Esophagus (tissue), 2 donors: ENCODE measurements around the gene ATN1. TPM values are rescaled to one million over a fixed set of nuclear protein-coding genes. Genes with fewer than 3 reads are reported as not detected.

ENCODE experiments used
- H3K27ac ChIP-seq, 2 donors: one replicate each; pipeline ENCODE4 v1.5.1; 2013; ENCODE audit warnings: low read depth in 2 of 2, mild to moderate bottlenecking in 2 of 2, inconsistent platforms in 1 of 2, low read length in 1 of 2, moderate library complexity in 1 of 2
- H3K27me3 ChIP-seq, 2 donors: one replicate each; pipeline ENCODE4 v1.6.1; 2013; ENCODE audit warnings: low read length in 2 of 2, control low read depth in 1 of 2, mild to moderate bottlenecking in 1 of 2; ENCODE audit not compliant: insufficient read depth in 2 of 2, control insufficient read depth in 1 of 2
- H3K36me3 ChIP-seq, 2 donors: one replicate each; pipeline ENCODE4 v1.6.1; 2013; ENCODE audit warnings: low read length in 1 of 2; ENCODE audit not compliant: control insufficient read depth in 2 of 2, insufficient read depth in 2 of 2
- H3K4me1 ChIP-seq, 2 donors: one replicate each; pipeline ENCODE4 v1.6.1; 2013; ENCODE audit warnings: low read length in 1 of 2; ENCODE audit not compliant: control insufficient read depth in 2 of 2, insufficient read depth in 2 of 2
- H3K4me3 ChIP-seq, 2 donors: one replicate each; pipeline ENCODE4 v1.5.1; 2013; ENCODE audit warnings: low read length in 2 of 2, mild to moderate bottlenecking in 2 of 2, low read depth in 1 of 2, moderate library complexity in 1 of 2
- H3K9me3 ChIP-seq, 2 donors: one replicate each; pipeline ENCODE4 v1.6.1; 2013; ENCODE audit warnings: mild to moderate bottlenecking in 2 of 2, low read depth in 1 of 2, low read length in 1 of 2, moderate library complexity in 1 of 2; ENCODE audit not compliant: control insufficient read depth in 2 of 2, insufficient read depth in 1 of 2
- WGBS, 2 donors: extraction: QIAGEN DNeasy Blood & Tissue Kit; methylation state at CpG; one replicate each; pipeline ENCODE4 v1.1.7; 2013; 5-methylcytosine and 5-hydroxymethylcytosine counted together
- polyA plus RNA-seq, 2 donors: library from polyadenylated mRNA; stranded (reverse); fragments of 200-250 nt; gene quantifications; one replicate each; pipeline ENCODE4 v1.2.3, GENCODE V29; 2013
- donor health status: healthy with polysubstance abuse.
- donor health status: Bipolar disorder and iron deficiency.

The ATN1 gene
- polyA plus RNA-seq, 2 donors = 34.9 to 63.5 TPM

DNA sequence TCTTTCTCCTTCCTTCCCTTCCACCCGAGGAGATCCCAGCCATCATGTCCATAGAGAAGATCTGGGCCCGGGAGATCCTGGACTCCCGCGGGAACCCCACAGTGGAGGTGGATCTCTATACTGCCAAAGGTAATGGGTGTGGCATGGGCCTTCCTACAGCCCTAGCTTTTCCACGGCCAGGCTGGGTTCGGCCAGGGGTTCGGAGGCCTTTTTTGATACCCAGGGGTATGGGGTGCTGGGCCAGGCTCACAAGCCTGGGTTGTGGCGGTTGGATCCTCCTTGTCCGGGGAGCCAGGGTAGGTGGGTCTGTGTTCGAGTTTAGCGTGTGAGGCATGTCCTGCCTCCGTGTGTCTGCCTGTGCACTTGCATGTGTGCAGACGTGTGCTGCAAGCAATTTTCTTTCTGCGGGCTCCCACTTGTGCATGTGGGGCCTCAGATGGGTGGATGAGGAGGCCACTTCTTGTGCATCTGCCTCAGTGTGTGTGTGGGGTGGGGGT is 11.9 kb upstream of the ATN1 start:
- peaks cover 4 to 8% of the 10 kb centered on the region in 2 donors for H3K4me1 ChIP-seq
- no peaks in the 10 kb centered on the region for H3K9me3 ChIP-seq
- no peaks in the 10 kb centered on the region for H3K27me3 ChIP-seq
- no peak overlapping the region for H3K4me3 ChIP-seq
- H3K36me3 ChIP-seq = peaks cover 0 to 2% of the 10 kb centered on the region in 2 donors
- 78 to 82% methylated on average over 14 of the region's 14 CpGs for WGBS, 2 donors
- no peak overlapping the region for H3K27ac ChIP-seq

GRCh38 chr12:6916426-6917200 is 11.1 kb upstream of the ATN1 start:
- no peaks in the 10 kb centered on the region for H3K9me3 ChIP-seq
- WGBS, 2 donors = 88 to 94% methylated on average over 11 of the region's 11 CpGs
- H3K27ac ChIP-seq = no peak overlapping the region
- H3K27me3 ChIP-seq = no peaks in the 10 kb centered on the region
- peaks cover 0 to 2% of the 10 kb centered on the region in 2 donors for H3K36me3 ChIP-seq
- H3K4me1 ChIP-seq = peaks cover 4 to 8% of the 10 kb centered on the region in 2 donors
- H3K4me3 ChIP-seq = no peak overlapping the region

- 82 to 87% methylated on average over 14 of the region's 14 CpGs for WGBS, 2 donors
- H3K4me1 ChIP-seq = peaks cover 4 to 8% of the 10 kb centered on the region in 2 donors
- H3K36me3 ChIP-seq = peaks cover 0 to 2% of the 10 kb centered on the region in 2 donors
- H3K27me3 ChIP-seq = no peaks in the 10 kb centered on the region
- no peaks in the 10 kb centered on the region for H3K9me3 ChIP-seq
- no peak overlapping the region for H3K27ac ChIP-seq
- H3K4me3 ChIP-seq = no peak overlapping the region
These were observed 10.1 kb upstream of the ATN1 start for GRCh38 chr12:6917491-6918231.

- H3K36me3 ChIP-seq = peaks cover 0 to 2% of the 10 kb centered on the region in 2 donors
- H3K27ac ChIP-seq = no peak overlapping the region
- H3K9me3 ChIP-seq = no peaks in the 10 kb centered on the region
- no peaks in the 10 kb centered on the region for H3K27me3 ChIP-seq
- 59 to 60% methylated on average over 7 of the region's 7 CpGs for WGBS, 2 donors
- no peak overlapping the region for H3K4me3 ChIP-seq
- peaks cover 4 to 9% of the 10 kb centered on the region in 2 donors for H3K4me1 ChIP-seq
These were observed 8.2 kb upstream of the ATN1 start for GRCh38 chr12:6919588-6919987.

DNA sequence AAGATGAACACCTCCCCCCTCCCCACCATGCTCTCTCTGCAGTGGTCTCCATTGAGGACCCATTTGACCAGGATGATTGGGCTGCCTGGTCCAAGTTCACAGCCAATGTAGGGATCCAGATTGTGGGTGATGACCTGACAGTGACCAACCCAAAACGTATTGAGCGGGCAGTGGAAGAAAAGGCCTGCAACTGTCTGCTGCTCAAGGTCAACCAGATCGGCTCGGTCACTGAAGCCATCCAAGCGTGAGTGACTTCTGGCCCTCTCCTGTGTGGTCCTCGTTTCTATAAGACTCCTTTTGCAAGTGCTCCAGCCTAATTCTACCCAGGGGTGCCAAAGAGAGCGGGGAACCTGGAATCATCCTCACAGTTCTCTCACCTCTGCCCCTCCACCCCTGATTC is 6.2 kb upstream of the ATN1 start:
- no peaks in the 10 kb centered on the region for H3K9me3 ChIP-seq
- H3K4me1 ChIP-seq = peaks cover 0 to 16% of the 10 kb centered on the region in 2 donors
- 81 to 85% methylated on average over 7 of the region's 7 CpGs for WGBS, 2 donors
- peaks cover 0 to 2% of the 10 kb centered on the region in 2 donors for H3K36me3 ChIP-seq
- H3K27me3 ChIP-seq = no peaks in the 10 kb centered on the region
- H3K27ac ChIP-seq = no peak overlapping the region
- no peak overlapping the region for H3K4me3 ChIP-seq

DNA sequence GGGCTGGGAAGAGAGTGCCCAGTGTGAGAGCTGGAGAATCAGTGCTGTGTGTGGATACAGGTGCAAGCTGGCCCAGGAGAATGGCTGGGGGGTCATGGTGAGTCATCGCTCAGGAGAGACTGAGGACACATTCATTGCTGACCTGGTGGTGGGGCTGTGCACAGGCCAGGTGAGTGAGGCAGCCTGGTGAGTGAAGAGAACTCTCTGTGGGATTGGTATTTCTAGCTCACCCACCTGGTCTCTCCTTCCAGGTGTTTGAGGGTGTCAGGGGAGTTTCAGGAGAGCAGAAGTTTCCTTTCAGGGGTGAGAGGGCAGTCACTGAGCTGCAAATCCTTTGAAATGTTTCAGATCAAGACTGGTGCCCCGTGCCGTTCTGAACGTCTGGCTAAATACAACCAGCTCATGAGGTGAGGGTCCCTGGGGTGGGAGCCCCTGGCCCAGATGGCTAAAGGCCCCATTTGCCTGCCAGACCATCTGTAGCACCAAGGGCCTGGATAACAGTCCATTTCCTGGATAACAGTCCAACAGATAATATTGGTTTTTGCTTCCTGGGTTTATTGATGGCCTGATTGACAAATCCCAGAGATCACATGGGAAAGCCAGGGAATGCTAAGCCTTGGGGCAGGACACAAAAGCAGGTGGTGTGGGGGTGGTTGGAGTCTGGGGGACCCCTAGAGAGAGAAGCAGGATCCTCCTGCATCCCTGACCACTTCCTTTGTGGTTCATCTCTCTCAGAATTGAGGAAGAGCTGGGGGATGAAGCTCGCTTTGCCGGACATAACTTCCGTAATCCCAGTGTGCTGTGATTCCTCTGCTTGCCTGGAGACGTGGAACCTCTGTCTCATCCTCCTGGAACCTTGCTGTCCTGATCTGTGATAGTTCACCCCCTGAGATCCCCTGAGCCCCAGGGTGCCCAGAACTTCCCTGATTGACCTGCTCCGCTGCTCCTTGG is 5.5 kb upstream of the ATN1 start:
- Histone ChIP-seq H3K27ac (no peak overlapping the region), H3K4me3 (no peak overlapping the region), H3K27me3 (no peaks in the 10 kb centered on the region), H3K36me3 (peaks cover 0 to 2% of the 10 kb centered on the region in 2 donors), H3K9me3 (no peaks in the 10 kb centered on the region), H3K4me1 (peaks cover 0 to 18% of the 10 kb centered on the region in 2 donors)
- 82% methylated on average over 9 of the region's 9 CpGs for WGBS, 2 donors

- no peaks in the 10 kb centered on the region for H3K9me3 ChIP-seq
- WGBS, 2 donors = 78 to 79% methylated on average over 10 of the region's 10 CpGs
- no peaks in the 10 kb centered on the region for H3K27me3 ChIP-seq
- H3K4me3 ChIP-seq = no peak overlapping the region
- no peaks in the 10 kb centered on the region for H3K36me3 ChIP-seq
- peaks cover 0 to 18% of the 10 kb centered on the region in 2 donors for H3K4me1 ChIP-seq
- H3K27ac ChIP-seq = no peak overlapping the region
These were observed 4.6 kb upstream of the ATN1 start for GRCh38 chr12:6923003-6923732.

DNA sequence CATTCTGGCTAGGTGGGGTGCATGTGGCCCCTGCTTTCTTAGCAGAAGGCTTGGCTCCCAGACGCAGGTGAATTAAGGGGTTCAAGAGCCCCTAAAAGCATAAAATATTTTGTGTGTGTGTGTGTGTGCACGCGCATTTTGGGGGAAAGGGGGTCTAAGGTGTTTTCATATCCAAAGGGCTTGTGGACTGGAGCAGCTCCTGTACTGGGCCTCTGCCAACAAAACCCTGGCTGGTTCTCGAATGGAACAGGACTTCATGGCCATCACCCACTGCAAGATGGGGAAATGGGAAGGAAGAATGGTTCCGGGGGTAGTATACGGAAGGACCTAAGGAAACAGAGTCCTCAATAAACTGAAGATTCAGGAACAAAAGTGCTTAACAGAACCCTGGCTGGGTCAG is 3.9 kb upstream of the ATN1 start:
- H3K27ac ChIP-seq = peak overlapping the region in 1 of 2 donors; percentile 98
- H3K4me3 ChIP-seq = no peak overlapping the region
- no peaks in the 10 kb centered on the region for H3K27me3 ChIP-seq
- 45 to 56% methylated on average over 6 of the region's 6 CpGs for WGBS, 2 donors
- H3K4me1 ChIP-seq = peaks cover 0 to 18% of the 10 kb centered on the region in 2 donors
- no peaks in the 10 kb centered on the region for H3K36me3 ChIP-seq
- H3K9me3 ChIP-seq = no peaks in the 10 kb centered on the region
